ENCODE measurements around the gene MECR. TPM values are rescaled to one million over a fixed set of nuclear protein-coding genes. Genes with fewer than 3 reads are reported as not detected.

MECR gene
- total and polyA plus RNA-seq, 2 experiments from 2014 or later, result 25.7 to 32.3 TPM

GRCh38 chr1:29227511-29227910 is 3.2 kb downstream of the MECR start:
- H3K9me2 ChIP-seq (ENCODE audit: insufficient read depth), result no peaks in the 10 kb centered on the region
- Mint-ChIP-seq H3K27me3 (ENCODE audit: insufficient read depth, low read depth, poor library complexity) (peaks cover 5% of the 10 kb centered on the region), H3K36me3 (ENCODE audit: low read depth) (no peaks in the 10 kb centered on the region), H3K27ac (no peak overlapping the region), H3K9me3 (no peaks in the 10 kb centered on the region), H3K4me3 (no peak overlapping the region), H3K4me1 (peaks cover 21% of the 10 kb centered on the region)
- H4K20me1 ChIP-seq (replicated peaks; ENCODE audit: insufficient read depth), result peaks cover 3% of the 10 kb centered on the region; the same call in 1 of the 2 replicates
- H3K36me3 ChIP-seq (ENCODE audit: insufficient read depth), result no peaks in the 10 kb centered on the region
- H3K4me1 ChIP-seq (ENCODE audit: insufficient read depth), result peaks cover 8% of the 10 kb centered on the region
- 0 out of 2 replicates have a peak, but pooled peaks cover 3% of the 10 kb centered on the region for H3K27me3 ChIP-seq (ENCODE audit: insufficient read depth)
- H3K4me3 ChIP-seq, result no peak overlapping the region
- peaks cover 18% of the 10 kb centered on the region for H3K79me2 ChIP-seq (replicated peaks; ENCODE audit: insufficient read depth)
- DNase-seq (ENCODE audit: low spot score) (peak; percentile 68), ATAC-seq (peak; percentile 37)
- TF ChIP-seq STAT1 (IDR thresholded peaks at IDR 0.05; ENCODE audit: unreplicated experiment) (no peak), POLR2AphosphoS5 (IDR thresholded peaks at IDR 0.05; ENCODE audit: low read depth) (no peak), EZH2 (IDR thresholded peaks at IDR 0.05; ENCODE audit: low read depth, unreplicated experiment) (no peak), EZH2phosphoT487 (IDR thresholded peaks at IDR 0.05; ENCODE audit: unreplicated experiment) (no peak)
- no peak overlapping the region for H3K4me2 ChIP-seq
- H3F3A ChIP-seq (replicated peaks; ENCODE audit: low read depth), result no peaks in the 10 kb centered on the region
- H3K27ac ChIP-seq (ENCODE audit: low read depth), result 0 out of 2 replicates have a peak overlapping the region, but pooled peaks have one; percentile 5
- no peak overlapping the region for H2AFZ ChIP-seq

- ATAC-seq (no peak), DNase-seq (ENCODE audit: low spot score) (no peak)
- Histone ChIP-seq H3K4me3 (no peak overlapping the region), H3K36me3 (ENCODE audit: insufficient read depth) (0 out of 2 replicates have a peak, but pooled peaks cover 3% of the 10 kb centered on the region), H2AFZ (no peak overlapping the region), H3K9me2 (ENCODE audit: insufficient read depth) (no peaks in the 10 kb centered on the region), H3F3A (replicated peaks; ENCODE audit: low read depth) (no peaks in the 10 kb centered on the region; the same call in 1 of the 2 replicates), H4K20me1 (replicated peaks; ENCODE audit: insufficient read depth) (peaks cover 3% of the 10 kb centered on the region; the same call in 1 of the 2 replicates), H3K79me2 (replicated peaks; ENCODE audit: insufficient read depth) (peaks cover 21% of the 10 kb centered on the region), H3K27me3 (ENCODE audit: insufficient read depth) (no peaks in the 10 kb centered on the region), H3K4me2 (no peak overlapping the region), H3K27ac (ENCODE audit: low read depth) (0 out of 2 replicates have a peak overlapping the region, but pooled peaks have one; percentile 39), H3K4me1 (ENCODE audit: insufficient read depth) (peaks cover 21% of the 10 kb centered on the region)
- Mint-ChIP-seq H3K4me3 (no peak overlapping the region), H3K27ac (no peak overlapping the region; the same call in 1 of the 2 replicates), H3K27me3 (ENCODE audit: insufficient read depth, low read depth, poor library complexity) (no peaks in the 10 kb centered on the region), H3K36me3 (ENCODE audit: low read depth) (peaks cover 3% of the 10 kb centered on the region; the same call in 1 of the 3 replicates), H3K4me1 (peaks cover 28% of the 10 kb centered on the region), H3K9me3 (no peaks in the 10 kb centered on the region)
- TF ChIP-seq ZNF331 (CRISPR knock-in tag; IDR thresholded peaks at IDR 0.05; ENCODE audit: low read depth), result no peak
- no peak for TF ChIP-seq POLR2AphosphoS5 (IDR thresholded peaks at IDR 0.05; ENCODE audit: low read depth)
- no peak for TF ChIP-seq STAT1 (IDR thresholded peaks at IDR 0.05; ENCODE audit: unreplicated experiment)
- no peak for TF ChIP-seq NANOG (IDR thresholded peaks at IDR 0.05; ENCODE audit: borderline replicate concordance)
- TF ChIP-seq EZH2 (IDR thresholded peaks at IDR 0.05; ENCODE audit: low read depth, unreplicated experiment), result no peak
These were observed 5.4 kb downstream of the MECR start for GRCh38 chr1:29225361-29225760.

DNA sequence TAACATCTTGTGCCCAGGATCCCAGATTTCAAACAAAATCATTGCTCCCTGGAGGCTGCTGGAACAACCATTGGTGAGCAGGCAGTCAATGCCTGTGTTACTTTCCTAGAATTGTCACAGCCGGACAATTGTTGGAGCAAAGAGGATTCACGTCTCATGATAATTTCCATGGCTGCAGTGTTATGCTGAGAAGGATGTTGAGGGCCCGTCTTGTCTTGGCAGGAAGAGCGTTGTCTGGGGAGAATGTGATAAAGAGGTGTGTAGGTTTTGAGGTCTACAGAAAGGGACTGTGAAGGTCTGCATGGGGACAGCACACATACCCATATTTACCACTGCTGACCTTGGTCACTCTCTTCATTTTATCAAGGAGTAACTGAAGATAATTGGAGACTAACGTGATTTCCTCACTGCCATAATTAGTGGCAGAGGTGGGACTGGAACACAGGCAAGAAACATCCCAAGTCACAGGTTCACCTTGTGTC is 6.3 kb downstream of the MECR start:
- Histone ChIP-seq H3K4me2 (no peak overlapping the region), H3K27me3 (ENCODE audit: insufficient read depth) (no peaks in the 10 kb centered on the region), H3F3A (replicated peaks; ENCODE audit: low read depth) (no peaks in the 10 kb centered on the region; the same call in 1 of the 2 replicates), H3K79me2 (replicated peaks; ENCODE audit: insufficient read depth) (peaks cover 11% of the 10 kb centered on the region), H3K36me3 (ENCODE audit: insufficient read depth) (0 out of 2 replicates have a peak, but pooled peaks cover 3% of the 10 kb centered on the region), H2AFZ (no peak overlapping the region), H3K27ac (ENCODE audit: low read depth) (no peak overlapping the region), H3K4me1 (ENCODE audit: insufficient read depth) (peaks cover 16% of the 10 kb centered on the region), H3K9me2 (ENCODE audit: insufficient read depth) (no peaks in the 10 kb centered on the region), H3K4me3 (no peak overlapping the region), H4K20me1 (replicated peaks; ENCODE audit: insufficient read depth) (peaks cover 3% of the 10 kb centered on the region; the same call in 1 of the 2 replicates)
- Mint-ChIP-seq H3K4me3 (no peak overlapping the region), H3K9me3 (no peaks in the 10 kb centered on the region), H3K27ac (no peak overlapping the region), H3K36me3 (ENCODE audit: low read depth) (peaks cover 4% of the 10 kb centered on the region; the same call in 1 of the 3 replicates), H3K4me1 (peaks cover 20% of the 10 kb centered on the region), H3K27me3 (ENCODE audit: insufficient read depth, low read depth, poor library complexity) (no peaks in the 10 kb centered on the region)
- ATAC-seq, result no peak
- DNase-seq (ENCODE audit: low spot score), result no peak
- TF ChIP-seq CTCF (conservative IDR thresholded peaks at IDR 0.05; ENCODE audit: low read depth in 2 of 2) (no peak), REST (IDR thresholded peaks at IDR 0.05; ENCODE audit: unreplicated experiment) (no peak)
